HEK293 (cell line): ENCODE data around the gene ADSL.

Experiments used
- CTCF ChIA-PET: fragments of 350-600 bp; formaldehyde crosslinking; extraction: SDS; loops from one replicate; lab custom pipeline; 2021; ENCODE audit warnings: antibody characterized with exemption; lab: Yijun Ruan, JAX
- POLR2A ChIA-PET: fragments of 300-600 bp; formaldehyde crosslinking; extraction: SDS; loops from one replicate; lab custom pipeline; 2020; ENCODE audit warnings: antibody characterized with exemption, inconsistent platforms; lab: Yijun Ruan, JAX
- H3K27ac ChIP-seq: fragments of 200-500 bp; sonication (Bioruptor generic); 2 replicates; pipeline ENCODE4 v1.5.1; 2014; ENCODE audit warnings: low read depth, low read length, control low read depth, inconsistent platforms; ENCODE audit errors: extremely low read depth
- H3K36me3 ChIP-seq, 2 experiments: fragments of 200-500 bp in 1 of 2; sonication (Bioruptor generic) in 1 of 2; 1 replicate in 1 of 2; 2 replicates in 1 of 2; pipeline ENCODE4 v1.5.1; 2014 to 2017; ENCODE audit warnings: inconsistent platforms in 2 of 2, low read length in 2 of 2; ENCODE audit not compliant: control insufficient read depth in 2 of 2, insufficient read depth in 1 of 2
- H3K4me1 ChIP-seq: fragments of 200-500 bp; sonication (Bioruptor generic); 2 replicates; pipeline ENCODE4 v1.5.1; 2014; ENCODE audit warnings: mild to moderate bottlenecking, low read length, inconsistent platforms; ENCODE audit not compliant: control insufficient read depth, insufficient read depth
- H3K4me3 ChIP-seq: 2 replicates; pipeline ENCODE4 v1.5.1; 2011; ENCODE audit warnings: low read depth, mild to moderate bottlenecking, control low read depth, low read length, moderate library complexity
- H3K9me3 ChIP-seq: fragments of 200-500 bp; sonication (Bioruptor generic); 2 replicates; pipeline ENCODE4 v1.5.1; 2014; ENCODE audit warnings: low read depth, low read length, inconsistent platforms; ENCODE audit not compliant: control insufficient read depth, insufficient read depth
- BCL11A ChIP-seq: fragments of 450-650 bp; formaldehyde crosslinking; IDR thresholded peaks from 2 replicates; pipeline ENCODE4 v1.5.1; 2016; ENCODE audit warnings: low read depth, missing biosample characterization, missing genetic modification characterization
- GLIS2 ChIP-seq: fragments of 450-650 bp; formaldehyde crosslinking; IDR thresholded peaks from 2 replicates; pipeline ENCODE4 v1.5.1; 2016; ENCODE audit warnings: missing biosample characterization, missing genetic modification characterization
- SALL2 ChIP-seq: fragments of 450-650 bp; formaldehyde crosslinking; IDR thresholded peaks from 2 replicates; pipeline ENCODE4 v1.5.0; 2017; ENCODE audit warnings: missing biosample characterization, mild to moderate bottlenecking, missing genetic modification characterization, borderline replicate concordance
- ZBTB49 ChIP-seq: fragments of 450-650 bp; formaldehyde crosslinking; IDR thresholded peaks from 2 replicates; pipeline ENCODE4 v1.5.1; 2016; ENCODE audit warnings: missing biosample characterization, missing genetic modification characterization, low read depth
- ZBTB6 ChIP-seq: fragments of 450-650 bp; formaldehyde crosslinking; IDR thresholded peaks from 2 replicates; pipeline ENCODE4 v1.5.1; 2017; ENCODE audit warnings: missing biosample characterization, missing genetic modification characterization
- ZNF121 ChIP-seq: fragments of 450-650 bp; formaldehyde crosslinking; IDR thresholded peaks from 2 replicates; pipeline ENCODE4 v1.5.1; 2016; ENCODE audit warnings: missing biosample characterization, missing genetic modification characterization
- ZNF174 ChIP-seq: fragments of 450-650 bp; formaldehyde crosslinking; IDR thresholded peaks from 2 replicates; pipeline ENCODE4 v1.5.0; 2017; ENCODE audit warnings: missing biosample characterization, mild to moderate bottlenecking, missing genetic modification characterization
- ZNF202 ChIP-seq: fragments of 450-650 bp; formaldehyde crosslinking; IDR thresholded peaks from 2 replicates; pipeline ENCODE4 v1.5.1; 2016; ENCODE audit warnings: missing biosample characterization, missing genetic modification characterization, borderline replicate concordance
- ZNF239 ChIP-seq: fragments of 450-650 bp; formaldehyde crosslinking; IDR thresholded peaks from 2 replicates; pipeline ENCODE4 v1.5.1; 2016; ENCODE audit warnings: missing biosample characterization, missing genetic modification characterization
- ZNF248 ChIP-seq: fragments of 450-650 bp; formaldehyde crosslinking; IDR thresholded peaks from 2 replicates; pipeline ENCODE4 v1.5.1; 2017; ENCODE audit warnings: missing biosample characterization, missing genetic modification characterization
- ZNF292 ChIP-seq: fragments of 450-650 bp; formaldehyde crosslinking; IDR thresholded peaks from 2 replicates; pipeline ENCODE4 v1.5.1; 2016; ENCODE audit warnings: low read depth, missing biosample characterization, missing genetic modification characterization, borderline replicate concordance
- ZNF311 ChIP-seq: fragments of 450-650 bp; formaldehyde crosslinking; IDR thresholded peaks from 2 replicates; pipeline ENCODE4 v1.5.1; 2017; ENCODE audit warnings: missing biosample characterization, missing genetic modification characterization, borderline replicate concordance
- ZNF366 ChIP-seq: fragments of 450-650 bp; formaldehyde crosslinking; conservative IDR thresholded peaks from 2 replicates; pipeline ENCODE4 v1.5.1; 2016; ENCODE audit warnings: missing biosample characterization, missing genetic modification characterization
- ZNF433 ChIP-seq: fragments of 450-650 bp; formaldehyde crosslinking; IDR thresholded peaks from 2 replicates; pipeline ENCODE4 v1.5.1; 2016; ENCODE audit warnings: missing biosample characterization, missing genetic modification characterization, low read depth
- ZNF513 ChIP-seq: fragments of 450-650 bp; IDR thresholded peaks from 2 replicates; pipeline ENCODE4 v1.5.1; 2018; ENCODE audit warnings: missing biosample characterization, missing genetic modification characterization
- ZNF558 ChIP-seq: fragments of 450-650 bp; formaldehyde crosslinking; IDR thresholded peaks from 2 replicates; pipeline ENCODE4 v1.5.1; 2016; ENCODE audit warnings: missing biosample characterization, missing genetic modification characterization
- ZNF560 ChIP-seq: fragments of 450-650 bp; formaldehyde crosslinking; IDR thresholded peaks from 2 replicates; pipeline ENCODE4 v1.5.1; 2017; ENCODE audit warnings: missing biosample characterization, missing genetic modification characterization, borderline replicate concordance
- ZNF704 ChIP-seq: fragments of 450-650 bp; formaldehyde crosslinking; IDR thresholded peaks from 2 replicates; pipeline ENCODE4 v1.5.1; 2016; ENCODE audit warnings: missing biosample characterization, missing genetic modification characterization
- ZNF707 ChIP-seq: fragments of 450-650 bp; formaldehyde crosslinking; IDR thresholded peaks from 2 replicates; pipeline ENCODE4 v1.5.1; 2016; ENCODE audit warnings: missing biosample characterization, missing genetic modification characterization
- ZNF768 ChIP-seq: fragments of 450-650 bp; formaldehyde crosslinking; IDR thresholded peaks from 2 replicates; pipeline ENCODE4 v1.5.1; 2018; ENCODE audit warnings: missing biosample characterization, mild to moderate bottlenecking, missing genetic modification characterization
- ZNF792 ChIP-seq: fragments of 450-650 bp; formaldehyde crosslinking; IDR thresholded peaks from 2 replicates; pipeline ENCODE4 v1.5.1; 2016; ENCODE audit warnings: missing biosample characterization, missing genetic modification characterization
- ZNF843 ChIP-seq: fragments of 450-650 bp; formaldehyde crosslinking; IDR thresholded peaks from 2 replicates; pipeline ENCODE4 v1.5.1; 2016; ENCODE audit warnings: missing biosample characterization, missing genetic modification characterization

The ADSL gene

DNA sequence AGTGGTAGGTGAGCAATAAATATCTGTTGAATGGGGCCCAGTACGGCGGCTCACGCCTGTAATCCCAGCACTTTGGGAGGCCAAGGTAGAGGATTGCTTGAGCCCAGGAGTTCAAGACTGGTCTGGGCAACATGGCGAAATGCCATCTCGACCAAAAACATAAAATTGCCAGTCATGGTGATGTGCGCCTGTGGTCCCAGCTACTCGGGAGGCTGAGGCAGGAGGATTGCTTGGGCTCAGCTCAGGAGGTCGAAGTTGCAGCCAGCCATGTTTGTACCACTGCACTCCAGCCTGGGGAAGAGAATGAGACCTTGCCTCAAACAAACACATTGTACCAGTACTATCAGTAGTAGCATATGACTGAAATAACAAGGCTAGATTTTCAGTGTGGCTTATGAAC lies 28.3 kb downstream of the ADSL start:
- Histone ChIP-seq H3K4me1 (peaks cover 8% of the 10 kb centered on the region), H3K36me3 (peaks cover 17 to 22% of the 10 kb centered on the region in 2 experiments; a peak in 2 of 3 replicates), H3K9me3 (no peaks in the 10 kb centered on the region), H3K4me3 (no peak overlapping the region), H3K27ac (no peak overlapping the region)
- TF ChIP-seq ZBTB49 (tag by site-specific recombination) (no peak), ZNF558 (tag by site-specific recombination) (no peak), BCL11A (tag by site-specific recombination) (no peak), ZNF174 (tag by site-specific recombination) (no peak), ZNF433 (tag by site-specific recombination) (no peak), ZNF292 (tag by site-specific recombination) (no peak), ZNF311 (tag by site-specific recombination) (no peak), ZBTB6 (tag by site-specific recombination) (no peak), GLIS2 (no peak), ZNF513 (no peak), ZNF239 (tag by site-specific recombination) (no peak), ZNF121 (tag by site-specific recombination) (no peak), ZNF248 (no peak), ZNF704 (tag by site-specific recombination) (no peak), ZNF707 (tag by site-specific recombination) (no peak), ZNF366 (no peak), ZNF792 (tag by site-specific recombination) (no peak), ZNF843 (no peak), ZNF768 (tag by site-specific recombination) (no peak)
- CTCF ChIA-PET: interaction anchor here (0.6 kb wide), 1 partner anchor 62 kb away, joined by 5 read pairs; no protein-coding TSS in a partner anchor
- POLR2A ChIA-PET: no interaction called here

- H3K4me1 ChIP-seq: peaks cover 8% of the 10 kb centered on the region
- peaks cover 20 to 21% of the 10 kb centered on the region in 2 experiments; a peak in 2 of 3 replicates for H3K36me3 ChIP-seq
- H3K4me3 ChIP-seq: no peak overlapping the region
- TF ChIP-seq ZNF202 (tag by site-specific recombination) (no peak), ZNF560 (tag by site-specific recombination) (no peak), SALL2 (no peak)
- H3K9me3 ChIP-seq: no peaks in the 10 kb centered on the region
- H3K27ac ChIP-seq: no peak overlapping the region
- CTCF ChIA-PET: interaction anchor here (0.6 kb wide), 1 partner anchor 61 kb away, joined by 5 read pairs; no protein-coding TSS in a partner anchor
- POLR2A ChIA-PET: no interaction called here
These were observed 29.8 kb downstream of the ADSL start for GRCh38 chr22:40376149-40376548.
